GM06990 (cell line): Measurements from ENCODE around the gene CCDC61.

Source experiments
- DNase-seq: peaks from one replicate; pipeline ENCODE4 v3.0.0-alpha.2; 2011; ENCODE audit not compliant: insufficient read length; ENCODE audit errors: extremely low read depth
- H3K27me3 ChIP-seq: replicated peaks from 2 replicates; pipeline ENCODE4 v1.6.0; 2011; ENCODE audit warnings: low read length; ENCODE audit not compliant: control insufficient read depth, insufficient read depth
- H3K36me3 ChIP-seq: 2 replicates; pipeline ENCODE4 v1.5.1; 2011; ENCODE audit warnings: low read length; ENCODE audit not compliant: control insufficient read depth, insufficient read depth
- H3K4me3 ChIP-seq: replicated peaks from 2 replicates; pipeline ENCODE4 v1.5.1; 2011; ENCODE audit warnings: low read depth, mild to moderate bottlenecking, control low read depth, low read length
- CTCF ChIP-seq: IDR thresholded peaks from 2 replicates; pipeline ENCODE4 v1.5.1; 2011; ENCODE audit warnings: low read length, control low read depth, mild to moderate bottlenecking, inconsistent platforms; ENCODE audit not compliant: insufficient read depth, poor library complexity, severe bottlenecking

Gene CCDC61

GRCh38 chr19:46014941-46015686 lies 19.8 kb downstream of the CCDC61 start:
- H3K36me3 ChIP-seq, result no peaks in the 10 kb centered on the region; the same call in none of the 2 replicates
- H3K27me3 ChIP-seq, result no peaks in the 10 kb centered on the region
- peak; percentile 38 for DNase-seq
- TF ChIP-seq CTCF, result no peak
- no peak overlapping the region for H3K4me3 ChIP-seq

- no peaks in the 10 kb centered on the region for H3K27me3 ChIP-seq
- H3K36me3 ChIP-seq, result no peaks in the 10 kb centered on the region; the same call in none of the 2 replicates
- H3K4me3 ChIP-seq, result peak overlapping the region; percentile 68
- no peak for TF ChIP-seq CTCF
- DNase-seq, result peak; percentile 34
Measured at GRCh38 chr19:46015687-46016425, 20.6 kb downstream of the CCDC61 start.

- peak; percentile 90 for TF ChIP-seq CTCF
- Histone ChIP-seq H3K36me3 (no peaks in the 10 kb centered on the region; the same call in none of the 2 replicates), H3K27me3 (no peaks in the 10 kb centered on the region), H3K4me3 (peak overlapping the region; percentile 68)
- peak; percentile 75 for DNase-seq
Measured at GRCh38 chr19:46016426-46017094, 21.3 kb downstream of the CCDC61 start.

GRCh38 chr19:46017095-46017429 lies 21.8 kb downstream of the CCDC61 start:
- no peak for DNase-seq
- no peak overlapping the region for H3K4me3 ChIP-seq
- H3K27me3 ChIP-seq, result no peaks in the 10 kb centered on the region
- no peak for TF ChIP-seq CTCF
- no peaks in the 10 kb centered on the region; the same call in none of the 2 replicates for H3K36me3 ChIP-seq

- Histone ChIP-seq H3K27me3 (no peaks in the 10 kb centered on the region), H3K4me3 (no peak overlapping the region), H3K36me3 (no peaks in the 10 kb centered on the region; the same call in none of the 2 replicates)
- DNase-seq, result no peak
- no peak for TF ChIP-seq CTCF
Measured at GRCh38 chr19:46017874-46018675, 22.8 kb downstream of the CCDC61 start.
